DOHH2 (cell line): ENCODE data around the gene LENG8.
"Not testable (repeated sequence)": the region's sequence is repeated elsewhere in the genome, so short reads cannot be mapped to it uniquely, and the experiment has no call there.

ENCODE experiments used
- EZH2phosphoT487 ChIP-seq: fragments of 200-600 bp; sonication (generic); IDR thresholded peaks from 2 replicates; pipeline ENCODE4 v1.6.1; 2017; ENCODE audit warnings: borderline replicate concordance, mild to moderate bottlenecking, antibody characterized with exemption, low read length, moderate library complexity, mixed read lengths
- TF ChIP-seq, protein P1 (sequence below): fragments of 200-600 bp; sonication (generic); IDR thresholded peaks from one replicate; pipeline ENCODE4 v1.5.1; 2014; ENCODE audit warnings: antibody characterized with exemption, mild to moderate bottlenecking, low read depth, low read length; ENCODE audit not compliant: poor library complexity, severe bottlenecking

DNA sequence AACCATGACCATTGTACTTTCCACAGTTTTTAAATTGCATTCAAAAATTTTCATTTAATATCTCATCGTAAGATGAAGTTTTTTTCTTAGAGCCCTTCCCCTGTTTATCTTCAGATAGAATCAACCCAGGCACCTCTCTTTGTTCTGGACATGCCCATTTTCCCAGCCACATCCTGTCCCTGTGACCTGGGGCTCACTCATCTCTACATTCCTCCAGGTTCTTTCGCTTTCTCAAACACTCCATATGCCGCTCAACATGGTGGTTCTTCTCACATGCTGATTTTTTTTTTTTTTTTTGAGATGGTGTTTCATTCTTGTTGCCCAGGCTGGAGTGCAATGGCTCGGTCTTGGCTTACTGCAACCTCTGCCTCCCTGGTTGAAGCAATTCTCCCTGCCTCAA, 56.5 kb downstream of the LENG8 start:
- TF ChIP-seq, protein P1, sequence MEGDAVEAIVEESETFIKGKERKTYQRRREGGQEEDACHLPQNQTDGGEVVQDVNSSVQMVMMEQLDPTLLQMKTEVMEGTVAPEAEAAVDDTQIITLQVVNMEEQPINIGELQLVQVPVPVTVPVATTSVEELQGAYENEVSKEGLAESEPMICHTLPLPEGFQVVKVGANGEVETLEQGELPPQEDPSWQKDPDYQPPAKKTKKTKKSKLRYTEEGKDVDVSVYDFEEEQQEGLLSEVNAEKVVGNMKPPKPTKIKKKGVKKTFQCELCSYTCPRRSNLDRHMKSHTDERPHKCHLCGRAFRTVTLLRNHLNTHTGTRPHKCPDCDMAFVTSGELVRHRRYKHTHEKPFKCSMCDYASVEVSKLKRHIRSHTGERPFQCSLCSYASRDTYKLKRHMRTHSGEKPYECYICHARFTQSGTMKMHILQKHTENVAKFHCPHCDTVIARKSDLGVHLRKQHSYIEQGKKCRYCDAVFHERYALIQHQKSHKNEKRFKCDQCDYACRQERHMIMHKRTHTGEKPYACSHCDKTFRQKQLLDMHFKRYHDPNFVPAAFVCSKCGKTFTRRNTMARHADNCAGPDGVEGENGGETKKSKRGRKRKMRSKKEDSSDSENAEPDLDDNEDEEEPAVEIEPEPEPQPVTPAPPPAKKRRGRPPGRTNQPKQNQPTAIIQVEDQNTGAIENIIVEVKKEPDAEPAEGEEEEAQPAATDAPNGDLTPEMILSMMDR: not testable (repeated sequence)
- TF ChIP-seq EZH2phosphoT487: not testable (repeated sequence)
